ENCODE results near the gene AVPI1. TPM values are rescaled to one million over a fixed set of nuclear protein-coding genes. Genes with fewer than 3 reads are reported as not detected.
"Not testable (repeated sequence)": the region's sequence is repeated elsewhere in the genome, so short reads cannot be mapped to it uniquely, and the experiment has no call there.

Gene AVPI1
- total RNA-seq, 1 donor from 2014 or later = 3.0 TPM

GRCh38 chr10:97713339-97713825, 26.3 kb upstream of the AVPI1 start, which contains the start of gene MARVELD1:
TSS of gene MARVELD1 (plus strand) at chr10:97713730. CDS start at chr10:97713877, 147 bp downstream.
- DNase-seq (ENCODE audit: extremely low read depth, low read depth, low spot score) = no peak

DNA sequence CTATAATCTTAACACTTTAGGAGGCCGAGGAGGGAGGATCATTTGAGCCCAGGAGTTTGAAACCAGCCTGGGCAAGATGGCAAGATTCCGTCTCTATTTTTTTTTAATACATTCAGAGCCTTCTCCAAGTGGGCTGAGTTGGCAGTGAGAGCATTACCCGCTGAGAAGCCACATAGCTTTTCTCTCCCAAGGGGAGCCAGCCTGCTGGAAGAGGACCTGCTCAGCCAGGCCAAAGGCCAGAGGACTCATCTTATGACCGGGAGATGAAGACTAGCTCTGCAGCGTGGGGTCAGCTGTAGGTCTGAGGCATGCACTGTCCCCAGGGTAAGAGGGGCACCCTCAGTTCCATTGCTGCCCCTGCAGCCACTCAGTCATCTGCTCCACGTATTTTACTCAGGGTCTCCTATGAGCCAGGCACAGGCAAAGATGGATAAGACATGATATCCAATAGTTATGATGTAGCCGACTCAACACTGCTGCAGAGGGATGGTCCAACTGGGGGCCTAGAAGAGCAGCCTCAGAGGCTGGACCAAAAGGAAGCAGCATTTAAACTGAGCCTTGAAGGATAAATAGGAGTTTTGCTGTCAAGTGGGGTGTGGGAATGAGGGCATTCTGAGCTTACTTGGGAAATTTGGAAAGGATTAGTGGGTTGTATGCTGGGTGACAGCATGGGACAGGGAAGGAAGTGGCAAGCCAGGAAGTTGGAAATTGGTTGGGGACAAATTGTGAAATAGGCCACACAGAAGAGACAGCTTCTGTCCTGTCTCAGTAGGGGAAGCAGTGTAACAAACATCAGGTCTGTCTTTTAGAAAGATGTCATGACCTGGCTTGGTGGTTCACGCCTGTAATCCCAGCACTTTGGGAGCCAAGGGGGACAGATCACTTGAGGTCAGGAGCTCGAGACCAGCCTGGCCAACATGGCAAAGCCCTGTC, 24.9 kb upstream of the AVPI1 start:
- no peak for DNase-seq (ENCODE audit: extremely low read depth, low read depth, low spot score)

GRCh38 chr10:97708976-97709946, 22.2 kb upstream of the AVPI1 start:
- DNase-seq (ENCODE audit: extremely low read depth, low read depth, low spot score) = no peak

DNA sequence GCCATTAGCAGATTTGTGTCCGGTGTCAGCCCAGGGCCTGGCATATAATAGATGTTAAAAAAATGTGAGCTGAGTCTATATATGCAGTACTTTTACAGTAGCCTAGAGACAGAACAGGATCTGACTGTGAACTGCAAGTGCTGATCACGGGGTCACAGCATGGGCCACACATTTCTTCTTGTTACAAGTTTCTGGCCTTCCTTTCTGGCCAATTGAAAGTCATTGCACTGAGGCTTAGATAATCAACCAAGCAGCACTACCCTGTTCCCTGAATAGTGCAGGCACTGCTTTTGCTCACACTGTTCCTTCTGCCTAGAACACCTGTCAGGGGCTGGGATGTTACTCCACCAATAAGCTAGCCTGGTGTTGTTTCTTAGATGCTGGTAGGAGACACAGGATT, 21.1 kb upstream of the AVPI1 start:
- DNase-seq (ENCODE audit: extremely low read depth, low read depth, low spot score) = no peak

DNA sequence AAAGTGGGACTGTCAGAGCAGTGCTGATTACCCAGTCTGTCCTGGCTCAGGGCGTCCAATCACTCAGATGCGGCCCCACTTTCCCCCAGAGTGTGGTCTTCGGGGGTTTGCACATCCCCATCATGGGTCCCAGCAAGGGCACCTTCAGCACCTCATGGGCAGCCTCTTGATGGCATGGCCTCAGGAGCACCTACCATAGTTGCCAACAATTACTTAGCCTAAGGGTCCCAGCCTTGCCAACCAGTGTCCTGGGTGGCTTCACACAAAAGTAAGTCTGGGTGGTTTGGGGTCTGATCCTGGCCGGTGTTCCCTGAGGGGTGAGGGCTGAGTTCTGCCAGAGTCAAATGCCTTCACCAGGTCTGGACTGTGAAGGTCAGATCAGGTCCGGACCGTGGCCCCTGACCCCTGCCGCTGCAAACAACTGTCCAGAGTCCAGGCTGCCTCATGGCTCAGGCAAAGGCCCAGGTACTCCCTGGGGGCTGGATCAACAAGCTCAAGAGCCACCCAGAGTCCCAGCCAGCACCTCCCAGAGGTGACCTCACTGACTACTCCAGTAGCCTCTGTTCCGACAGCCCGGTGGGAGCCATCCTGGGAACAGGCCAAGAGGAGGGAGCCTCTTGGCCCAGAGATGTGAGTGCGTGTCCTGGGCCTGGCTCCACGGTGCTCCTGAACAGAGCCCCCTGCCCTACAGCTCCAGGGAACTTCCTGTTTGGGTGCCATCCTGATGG, 20.3 kb upstream of the AVPI1 start:
- DNase-seq (ENCODE audit: extremely low read depth, low read depth, low spot score) = no peak

DNA sequence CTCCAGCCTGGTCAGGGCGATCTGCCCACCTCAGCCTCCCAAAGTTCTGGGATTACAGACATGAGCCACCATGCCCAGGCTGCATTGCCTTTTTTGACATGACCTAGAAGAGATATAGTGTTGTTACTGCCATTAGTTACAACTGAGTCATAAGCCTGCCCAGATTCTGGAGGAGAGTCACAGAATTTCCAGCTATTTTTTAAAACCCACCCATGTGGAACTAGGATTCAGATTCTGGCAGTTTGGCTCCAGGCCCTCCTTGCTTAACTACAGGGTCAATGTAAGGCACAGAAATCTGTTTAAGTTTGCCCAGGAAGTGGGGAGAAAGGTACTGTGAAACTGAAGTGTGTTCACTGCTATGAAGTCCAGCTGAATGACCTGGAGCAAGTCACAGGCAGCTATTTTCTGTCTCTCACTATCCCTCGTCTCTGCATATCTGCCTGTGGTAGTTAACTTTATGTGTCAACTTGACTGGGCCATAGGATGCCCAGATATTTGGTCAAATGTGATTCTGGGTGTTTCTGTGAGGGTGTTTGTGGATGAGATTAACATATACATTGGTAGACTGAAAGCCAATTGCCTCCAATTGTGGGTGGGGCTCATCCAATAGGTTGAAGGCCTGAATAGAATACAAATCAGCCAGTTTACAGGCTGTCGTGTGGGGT, 18.1 kb upstream of the AVPI1 start:
- no peak for DNase-seq (ENCODE audit: extremely low read depth, low read depth, low spot score)

GRCh38 chr10:97704341-97704740, 17.3 kb upstream of the AVPI1 start:
- DNase-seq (ENCODE audit: extremely low read depth, low read depth, low spot score) = no peak

DNA sequence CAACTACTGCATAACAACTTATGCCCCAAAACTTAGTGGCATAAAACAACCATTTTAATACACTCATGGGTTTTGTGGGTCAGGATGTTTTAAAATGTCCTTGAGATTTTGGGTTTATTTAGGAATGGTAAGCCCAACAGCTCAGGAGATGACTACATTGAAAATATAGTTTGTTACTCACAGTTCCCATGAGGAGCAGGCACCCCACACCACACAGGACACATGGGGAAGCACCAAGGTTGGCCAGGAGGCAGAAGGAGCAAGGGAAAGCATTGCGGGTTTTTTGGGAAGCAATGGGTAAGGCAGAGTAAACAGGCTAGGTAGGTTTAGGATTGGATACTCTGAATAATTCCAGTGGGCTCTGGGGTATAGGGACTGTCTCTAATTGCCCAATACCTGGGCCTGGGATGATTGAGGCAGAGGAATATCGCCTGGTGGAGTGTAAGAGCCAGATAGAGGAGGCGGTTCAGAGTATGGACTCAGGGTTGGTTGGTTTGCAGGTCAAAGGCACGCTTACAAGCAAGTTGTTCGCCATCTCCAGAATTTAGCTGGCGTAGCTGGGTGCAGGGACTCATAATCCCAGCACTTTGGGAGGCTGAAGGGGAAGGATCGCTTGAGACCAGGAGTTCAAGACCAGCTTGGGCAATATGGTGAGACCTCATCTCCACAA, 16.5 kb upstream of the AVPI1 start:
- DNase-seq (ENCODE audit: extremely low read depth, low read depth, low spot score) = no peak

DNA sequence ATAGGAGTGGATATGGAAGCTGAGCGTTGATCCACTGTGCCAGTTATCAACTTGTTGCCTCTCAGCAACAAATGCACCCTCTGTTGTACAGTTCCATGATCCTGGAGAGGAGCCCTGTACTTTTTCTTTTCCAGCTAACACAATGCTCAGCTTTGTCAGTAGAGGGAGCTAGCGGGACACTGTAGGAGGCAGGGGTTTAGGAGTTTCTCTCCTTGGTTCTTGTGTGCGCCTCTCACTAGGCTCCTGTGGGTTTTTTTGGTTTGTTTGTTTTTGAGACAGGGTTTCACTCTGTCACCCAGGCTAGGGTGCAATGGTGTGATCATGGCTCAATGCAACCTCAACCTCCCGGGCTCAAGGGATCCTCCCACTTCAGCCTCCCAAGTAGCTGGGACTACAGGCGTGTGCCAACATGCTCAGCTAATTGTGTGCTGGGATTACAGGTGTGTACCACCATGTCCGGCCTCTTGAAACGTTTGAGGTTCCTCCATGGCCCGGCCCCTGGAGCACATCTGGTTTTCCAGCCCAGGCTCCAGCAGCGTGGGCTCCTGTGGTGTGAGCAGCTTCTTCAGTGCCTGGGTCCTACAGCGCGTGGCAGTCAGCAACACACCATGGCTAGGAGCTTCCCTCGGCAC, 14.5 kb upstream of the AVPI1 start:
- no peak for DNase-seq (ENCODE audit: extremely low read depth, low read depth, low spot score)

DNA sequence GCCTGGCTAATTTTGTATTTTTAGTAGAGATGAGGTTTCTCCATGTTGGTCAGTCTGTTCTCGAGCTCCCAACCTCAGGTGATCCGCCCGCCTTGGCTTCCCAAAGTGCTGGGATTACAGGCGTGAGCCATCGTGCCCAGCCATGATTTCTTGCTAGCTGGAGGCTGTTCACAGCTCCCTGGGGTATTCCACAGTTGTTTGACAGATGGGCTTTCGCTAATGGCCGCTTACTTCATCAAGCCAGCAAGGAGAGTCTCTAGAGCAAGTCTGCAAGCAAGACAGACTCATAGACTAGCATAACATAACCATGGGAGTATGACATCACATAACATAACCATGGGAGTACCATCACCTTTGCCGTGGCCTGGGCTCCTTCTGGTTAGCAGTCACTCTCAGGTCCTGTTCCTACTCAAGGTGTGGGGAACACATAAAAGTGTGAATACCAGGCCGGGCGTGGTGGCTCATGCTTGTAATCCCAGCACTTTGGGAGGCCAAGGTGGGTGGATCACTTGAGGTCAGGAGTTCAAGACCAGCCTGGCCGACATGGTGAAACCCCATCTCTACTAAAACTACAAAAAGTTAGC, 11.1 kb upstream of the AVPI1 start:
- DNase-seq (ENCODE audit: extremely low read depth, low read depth, low spot score) = not testable (repeated sequence)

DNA sequence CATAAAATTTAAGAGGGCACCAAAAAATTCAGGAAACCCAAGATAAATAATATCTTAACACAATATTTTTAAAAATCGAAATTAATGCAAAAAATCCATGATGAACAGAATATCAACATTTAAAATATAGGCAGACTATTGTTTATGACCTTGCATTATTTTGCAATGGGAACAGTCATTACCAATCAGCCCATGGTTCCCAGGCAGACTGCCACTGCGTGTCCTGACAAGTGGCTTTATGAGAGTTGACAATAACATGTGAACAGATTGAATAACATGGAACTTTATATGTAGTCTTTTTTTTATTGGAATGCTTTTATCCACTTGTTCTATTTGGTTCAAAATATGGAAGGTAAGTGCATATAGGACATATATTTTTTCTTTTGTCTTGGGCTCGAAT, 3.1 kb upstream of the AVPI1 start:
- DNase-seq (ENCODE audit: extremely low read depth, low read depth, low spot score) = no peak

- no peak for DNase-seq (ENCODE audit: extremely low read depth, low read depth, low spot score)
These were observed 2.5 kb upstream of the AVPI1 start for GRCh38 chr10:97689559-97690020.

DNA sequence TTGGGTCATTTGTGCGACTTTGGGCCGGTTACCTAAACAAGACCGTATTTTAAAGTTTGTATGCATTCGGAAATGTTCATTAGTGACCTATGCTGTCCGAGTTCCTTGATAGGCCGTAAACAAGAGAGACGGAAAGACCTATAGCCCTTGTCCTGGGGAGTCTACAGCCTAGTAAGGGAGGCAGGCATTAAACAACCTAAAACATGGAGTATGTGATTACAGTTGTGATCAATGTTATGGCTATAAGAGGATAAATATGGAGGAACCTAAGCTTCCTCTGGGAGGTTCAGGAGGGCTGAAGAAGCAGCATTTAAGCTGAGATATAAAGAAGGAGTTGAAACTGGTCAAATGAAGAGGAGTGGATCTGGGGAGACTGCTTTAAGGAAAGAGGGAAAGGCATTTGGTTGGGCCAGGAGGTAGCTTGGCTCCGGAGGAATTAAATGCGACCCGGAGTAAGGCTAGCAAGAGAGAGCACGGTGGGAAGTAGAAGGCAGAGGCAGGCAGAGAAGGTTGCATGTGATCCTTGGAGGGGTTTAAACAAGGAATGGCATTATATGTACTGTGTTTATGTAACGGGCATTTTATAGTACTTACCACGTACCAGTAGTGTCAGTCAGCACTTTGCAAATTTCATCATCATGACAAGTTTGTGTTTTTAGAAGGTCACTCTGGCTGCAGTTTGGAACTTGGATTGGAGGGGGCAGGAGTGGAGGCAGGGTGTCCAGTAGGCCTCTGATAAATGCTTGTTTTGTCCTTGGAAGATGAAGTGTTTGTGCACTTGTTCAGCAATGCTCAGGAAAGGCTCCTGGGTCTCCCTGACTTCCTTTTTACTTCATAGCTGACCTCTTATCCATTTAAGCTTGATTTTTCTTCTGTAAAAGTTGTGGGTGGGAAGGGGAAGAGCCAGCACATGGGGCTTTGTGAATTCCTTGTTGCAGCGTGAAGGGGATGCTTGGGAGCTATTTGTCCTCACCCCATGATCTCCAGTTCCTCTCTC, 1.0 kb upstream of the AVPI1 start:
- DNase-seq (ENCODE audit: extremely low read depth, low read depth, low spot score) = no peak

DNA sequence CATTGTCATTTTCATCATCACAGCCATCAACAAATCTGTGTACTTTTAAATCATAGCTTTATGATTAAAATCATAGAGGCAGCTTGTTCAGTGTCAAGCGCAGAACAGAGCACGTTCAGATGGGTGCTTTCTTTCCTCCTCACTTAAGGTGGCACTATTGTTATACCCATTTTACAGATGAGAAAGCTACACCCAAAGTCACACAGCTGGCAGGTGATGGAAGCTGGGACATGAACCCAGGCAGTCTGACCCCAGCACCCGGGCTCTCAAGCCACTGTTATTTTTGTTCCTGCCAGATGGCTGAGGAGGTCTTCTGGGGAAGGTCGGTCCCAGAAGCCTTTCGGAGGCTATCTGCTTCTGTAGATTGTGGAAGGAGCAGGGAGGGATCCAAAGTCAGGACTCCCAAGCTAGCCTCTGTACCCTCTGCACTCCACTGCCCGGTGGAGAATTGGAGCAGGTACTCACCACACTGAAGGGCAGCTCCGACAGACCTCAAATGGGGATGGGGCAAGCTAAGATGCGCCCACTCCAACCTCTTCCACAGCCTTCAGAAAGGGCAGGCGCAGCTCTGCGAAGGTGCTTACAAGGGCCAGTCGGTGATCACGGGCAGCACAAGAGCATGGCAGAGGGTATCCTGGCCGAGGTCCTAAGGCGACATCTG, 610 bp downstream of the AVPI1 start:
- DNase-seq (ENCODE audit: extremely low read depth, low read depth, low spot score) = no peak

DNA sequence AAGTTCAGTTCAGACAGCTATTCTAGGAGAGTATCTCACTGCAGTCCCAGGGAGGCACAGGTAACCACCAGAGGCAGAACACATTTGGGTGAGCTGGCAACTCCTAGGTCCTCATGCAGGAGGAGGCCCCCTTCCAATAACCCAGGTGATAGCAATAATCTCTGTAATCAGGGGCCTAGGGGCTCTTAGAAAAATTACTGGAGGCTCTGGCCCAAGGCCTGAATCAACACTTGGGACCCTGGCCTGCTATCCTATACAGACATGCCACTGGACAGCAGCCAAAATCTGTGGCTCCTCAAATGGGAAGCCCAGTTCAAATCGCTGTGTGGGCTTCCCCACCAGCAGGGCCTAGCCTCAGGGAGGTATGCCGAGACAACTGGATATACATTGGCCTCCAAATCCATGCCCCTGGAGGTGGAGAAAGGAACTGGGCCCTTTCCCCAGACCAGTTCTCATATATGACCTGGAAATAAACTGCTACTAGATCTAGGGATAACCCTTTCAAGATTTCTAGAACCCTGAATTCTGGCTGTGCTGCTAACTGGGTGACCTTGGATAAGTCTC, 1.6 kb downstream of the AVPI1 start:
- DNase-seq (ENCODE audit: extremely low read depth, low read depth, low spot score) = no peak

GRCh38 chr10:97684866-97685394, 2.1 kb downstream of the AVPI1 start:
- no peak for DNase-seq (ENCODE audit: extremely low read depth, low read depth, low spot score)
